Left forelimb (tissue), 1 donor: ENCODE data around the gene ALDH5A1.
"Not testable (repeated sequence)": the region's sequence is repeated elsewhere in the genome, so short reads cannot be mapped to it uniquely, and the experiment has no call there.

ENCODE experiments used
- DNase-seq: peaks from one replicate; pipeline ENCODE4 v3.0.0-alpha.2; 2018; ENCODE audit warnings: low spot score

The ALDH5A1 gene

DNA sequence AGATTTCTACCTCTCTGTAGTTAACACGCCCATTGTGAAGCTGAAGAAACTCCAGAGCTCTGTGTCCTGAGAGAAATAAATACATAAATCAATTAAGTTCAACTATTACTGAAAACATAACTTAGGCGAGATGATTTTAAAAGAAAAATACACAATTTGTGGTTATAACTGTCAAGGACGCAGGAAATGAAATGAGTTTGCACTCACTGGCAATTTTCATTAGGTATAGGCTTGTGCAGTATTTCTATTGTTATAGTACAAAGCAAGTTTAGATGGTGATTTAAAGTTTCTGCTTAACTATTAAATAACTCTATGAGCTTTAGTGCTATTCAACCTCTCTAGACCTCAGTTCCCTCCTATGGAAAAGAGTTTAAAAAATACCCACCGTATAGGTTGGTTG lies 8.7 kb upstream of the ALDH5A1 start:
- DNase-seq: no peak

DNA sequence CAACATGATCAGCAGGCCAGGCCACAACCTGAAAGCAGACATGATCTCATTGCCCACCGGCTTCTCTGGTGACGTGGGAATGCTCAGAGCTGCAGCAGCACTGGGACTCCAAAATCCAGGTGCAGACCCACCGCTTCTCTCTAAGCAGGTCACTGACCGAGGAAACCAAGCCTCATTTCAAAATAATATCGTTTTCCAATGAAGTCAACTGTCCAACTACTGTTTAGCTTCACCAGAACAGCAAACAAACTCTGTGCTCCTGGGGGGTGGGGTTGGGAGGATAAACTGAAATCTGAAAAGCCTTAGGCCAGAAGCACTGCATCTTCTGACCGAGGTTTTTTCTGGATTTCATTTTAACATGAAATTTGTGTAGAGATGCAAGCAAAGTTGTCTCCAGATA lies 5.3 kb upstream of the ALDH5A1 start, which contains the start of gene GPLD1:
Gene GPLD1 (minus strand): TSS at position 109 of the 400 bp plus-strand sequence. CDS start 67 bp downstream, at position 42.
- no peak for DNase-seq

DNA sequence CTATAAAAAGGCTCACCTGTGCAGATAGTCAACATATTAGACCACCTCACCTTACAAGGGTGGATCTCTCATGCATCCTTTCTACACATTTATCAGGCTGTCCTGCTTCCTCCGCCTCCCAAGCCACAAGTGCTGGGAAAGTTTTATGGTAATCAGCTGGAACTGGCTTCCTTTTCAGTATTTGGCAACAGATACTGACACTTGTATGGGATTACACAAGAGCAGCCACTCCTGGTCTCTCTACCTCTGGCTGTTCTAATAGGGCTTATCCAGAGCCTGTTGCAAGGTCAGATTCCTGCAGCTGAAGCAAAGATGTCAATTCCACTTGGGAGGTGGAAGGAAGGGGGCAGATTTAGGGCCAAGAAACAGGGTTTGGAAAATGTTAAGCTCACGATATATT lies 4.9 kb upstream of the ALDH5A1 start:
- DNase-seq: no peak

DNA sequence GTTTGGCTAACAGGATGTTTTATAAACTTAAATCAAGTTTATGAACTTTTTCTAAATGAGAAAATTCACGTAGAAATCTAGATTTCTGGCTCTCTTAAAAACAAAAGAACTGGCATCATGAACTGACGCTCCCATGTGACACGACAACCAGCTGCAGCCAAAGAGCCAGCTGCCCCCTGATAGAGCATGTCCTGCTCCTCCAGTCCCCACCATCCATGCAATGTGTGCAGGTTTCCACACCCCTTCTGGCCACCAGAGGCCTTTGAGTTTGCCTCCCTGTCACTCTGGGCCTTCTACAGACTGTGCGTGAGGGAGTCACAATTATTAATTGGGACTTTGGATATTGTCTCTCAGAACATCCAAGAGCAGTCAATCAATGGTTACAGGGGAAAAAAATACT lies 3.8 kb upstream of the ALDH5A1 start:
- no peak for DNase-seq

DNA sequence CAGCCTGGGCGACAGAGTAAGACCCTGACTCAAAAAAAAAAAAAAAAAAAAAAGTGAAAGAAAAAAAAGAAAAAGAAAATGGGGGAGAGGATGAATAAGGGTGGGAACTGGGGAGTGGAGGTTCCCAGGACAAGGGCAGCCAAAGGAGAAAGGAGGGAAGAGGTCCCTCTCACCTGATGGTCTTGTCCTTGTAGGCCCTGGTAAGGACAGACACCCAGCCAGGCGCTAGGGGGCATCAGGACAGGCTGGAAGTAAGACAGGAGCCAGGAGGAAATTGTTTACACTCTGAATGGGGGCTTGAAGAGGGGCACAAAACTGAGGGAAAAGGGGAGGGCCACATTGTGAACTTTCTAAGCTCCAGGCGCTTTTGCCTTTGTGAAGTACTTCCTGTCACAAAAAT lies 2.3 kb upstream of the ALDH5A1 start:
- DNase-seq: no peak

DNA sequence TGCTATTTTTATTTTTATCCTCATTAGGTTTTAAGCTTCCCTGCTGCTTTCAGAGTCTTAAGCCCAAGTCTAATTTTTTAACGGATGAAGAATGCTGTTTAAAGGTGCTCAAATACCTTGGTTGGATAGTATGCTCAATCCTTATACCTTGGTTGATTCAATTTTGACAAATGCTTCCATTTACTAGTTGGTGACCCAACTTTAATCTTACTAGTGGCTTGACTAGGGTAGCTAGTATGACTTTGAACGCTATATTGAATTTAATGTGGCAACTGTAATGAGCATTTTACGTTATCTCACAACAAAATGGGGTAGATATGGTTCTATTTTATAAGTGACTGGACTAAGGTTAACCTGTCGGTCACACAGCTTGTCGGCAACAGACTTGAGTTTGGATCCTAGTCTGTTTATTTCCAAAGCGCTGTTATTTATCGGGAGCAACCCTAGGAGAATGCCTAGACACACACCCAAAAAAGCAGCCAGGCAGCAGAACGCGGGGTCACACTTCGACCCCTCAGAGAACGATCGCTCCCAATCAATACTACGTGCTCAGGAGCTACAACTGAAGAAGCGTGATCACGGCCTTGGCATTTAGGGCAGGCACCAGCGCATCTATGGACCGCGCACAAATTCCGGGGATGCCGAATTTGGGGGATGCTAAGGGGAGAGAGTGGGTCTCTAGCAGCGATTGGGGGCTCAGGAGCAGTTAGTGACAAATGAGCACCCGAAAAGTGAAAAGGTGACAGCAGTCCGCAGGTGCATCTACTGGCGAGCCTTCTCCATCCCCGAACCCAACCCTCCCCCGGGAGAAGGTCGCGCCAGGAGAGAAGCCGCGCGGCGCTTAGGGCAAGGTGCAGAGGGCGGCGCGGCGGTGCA lies 586 bp upstream of the ALDH5A1 start:
- no peak for DNase-seq

DNA sequence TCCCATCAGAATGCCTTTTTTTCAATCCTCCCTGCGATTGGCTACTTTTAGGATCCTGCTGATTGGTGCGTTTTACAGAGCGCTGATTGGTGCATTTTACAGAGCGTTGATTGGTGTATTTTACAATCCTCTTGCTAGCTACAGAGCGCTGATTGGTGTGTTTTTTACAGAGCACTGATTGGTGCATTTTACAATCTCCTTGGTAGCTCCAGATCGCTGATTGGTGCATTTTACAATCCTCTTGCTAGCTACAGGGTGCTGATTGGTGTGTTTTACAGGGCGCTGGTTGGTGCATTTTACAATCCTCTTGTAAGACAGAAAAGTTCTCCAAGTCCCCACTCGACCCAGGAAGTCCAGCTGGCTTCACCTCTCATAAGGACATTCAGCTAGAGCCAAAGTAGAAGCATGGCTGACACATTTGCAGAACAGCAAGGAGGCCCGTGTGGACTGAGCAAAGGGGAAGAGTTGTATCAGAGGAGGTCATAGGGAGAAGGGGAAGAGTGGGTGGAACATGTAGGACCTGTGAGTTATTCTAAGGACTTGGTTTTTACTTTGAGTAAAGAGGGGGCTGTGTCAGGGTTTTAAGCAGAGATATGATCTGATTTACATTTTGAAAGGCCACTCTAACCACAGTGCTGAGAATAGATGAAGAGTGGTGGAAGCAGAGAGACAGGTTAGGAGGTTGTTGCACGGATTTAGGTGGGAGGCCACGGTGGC lies 2.6 kb downstream of the ALDH5A1 start:
- no peak for DNase-seq

DNA sequence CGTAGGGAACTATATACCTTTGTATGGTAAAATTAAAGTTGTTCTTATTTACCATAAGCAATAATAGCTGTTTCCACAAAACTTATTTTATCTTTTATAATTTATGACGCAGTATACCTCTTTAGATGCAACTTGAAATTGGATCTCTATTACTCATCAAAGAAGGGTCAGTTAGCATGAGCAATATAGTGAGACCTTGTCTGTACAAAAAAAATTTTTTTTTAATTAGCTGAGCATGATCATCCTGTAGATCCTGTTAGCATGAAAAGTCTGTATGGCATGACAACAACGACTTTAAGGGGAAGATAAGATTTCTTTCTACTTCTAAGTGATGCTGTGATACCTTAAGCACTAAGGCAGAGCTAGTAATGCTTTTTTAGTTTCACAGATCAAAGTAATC lies 5.9 kb downstream of the ALDH5A1 start:
- no peak for DNase-seq

DNA sequence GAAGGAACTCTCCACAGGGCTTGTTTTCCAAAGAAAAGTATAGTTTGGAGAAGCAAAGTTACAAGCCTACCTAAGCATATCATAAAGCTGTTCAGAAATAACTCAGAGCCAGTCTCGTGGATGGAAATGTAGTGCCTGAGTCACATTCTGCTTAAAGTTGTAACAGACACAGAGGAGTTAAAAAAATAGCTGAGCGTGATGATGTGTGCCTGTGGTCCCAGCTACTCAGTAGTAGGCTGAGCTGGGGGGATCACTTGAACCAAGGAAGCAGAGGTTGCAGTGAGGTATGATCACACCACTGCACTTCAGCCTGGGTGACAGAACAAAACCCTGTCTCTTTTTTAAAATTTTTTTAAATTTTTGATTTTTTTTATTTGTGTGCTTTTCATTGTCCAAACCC lies 6.6 kb downstream of the ALDH5A1 start:
- no peak for DNase-seq

DNA sequence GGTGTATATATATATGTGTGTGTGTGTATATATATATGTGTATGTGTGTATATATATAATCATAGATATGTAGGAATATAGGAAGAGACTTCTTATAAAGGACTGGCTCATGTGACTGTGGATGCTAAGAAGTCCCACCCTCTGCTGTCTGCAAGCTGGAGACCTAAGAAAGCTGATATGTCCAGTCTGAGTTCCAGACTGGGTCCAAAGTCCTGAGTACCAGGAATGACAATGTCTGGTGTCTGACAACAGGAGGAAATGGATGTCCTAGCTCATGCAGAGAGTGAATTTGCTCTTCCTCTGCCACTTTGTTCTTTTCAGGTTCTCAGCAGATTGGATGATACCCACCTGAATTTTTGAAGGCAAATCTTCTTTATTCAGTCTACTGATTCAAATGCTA lies 7.1 kb downstream of the ALDH5A1 start:
- no peak for DNase-seq

DNA sequence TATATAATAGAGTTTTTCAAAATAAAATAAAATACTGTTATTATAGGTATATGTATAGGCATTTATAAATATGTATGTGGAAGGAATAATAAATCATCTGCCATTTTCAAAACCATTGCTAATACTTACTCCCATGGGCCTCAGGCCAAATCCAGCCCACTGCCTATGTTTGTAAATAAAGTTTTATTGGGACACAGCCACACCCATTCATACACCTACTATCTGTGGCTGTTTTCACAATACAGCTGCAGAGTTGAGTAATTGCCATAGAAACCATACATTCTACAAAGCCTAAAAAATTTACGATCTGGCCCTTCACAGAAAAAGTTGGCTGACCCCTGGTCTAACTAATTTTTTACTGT lies 9.5 kb downstream of the ALDH5A1 start:
- no peak for DNase-seq

DNA sequence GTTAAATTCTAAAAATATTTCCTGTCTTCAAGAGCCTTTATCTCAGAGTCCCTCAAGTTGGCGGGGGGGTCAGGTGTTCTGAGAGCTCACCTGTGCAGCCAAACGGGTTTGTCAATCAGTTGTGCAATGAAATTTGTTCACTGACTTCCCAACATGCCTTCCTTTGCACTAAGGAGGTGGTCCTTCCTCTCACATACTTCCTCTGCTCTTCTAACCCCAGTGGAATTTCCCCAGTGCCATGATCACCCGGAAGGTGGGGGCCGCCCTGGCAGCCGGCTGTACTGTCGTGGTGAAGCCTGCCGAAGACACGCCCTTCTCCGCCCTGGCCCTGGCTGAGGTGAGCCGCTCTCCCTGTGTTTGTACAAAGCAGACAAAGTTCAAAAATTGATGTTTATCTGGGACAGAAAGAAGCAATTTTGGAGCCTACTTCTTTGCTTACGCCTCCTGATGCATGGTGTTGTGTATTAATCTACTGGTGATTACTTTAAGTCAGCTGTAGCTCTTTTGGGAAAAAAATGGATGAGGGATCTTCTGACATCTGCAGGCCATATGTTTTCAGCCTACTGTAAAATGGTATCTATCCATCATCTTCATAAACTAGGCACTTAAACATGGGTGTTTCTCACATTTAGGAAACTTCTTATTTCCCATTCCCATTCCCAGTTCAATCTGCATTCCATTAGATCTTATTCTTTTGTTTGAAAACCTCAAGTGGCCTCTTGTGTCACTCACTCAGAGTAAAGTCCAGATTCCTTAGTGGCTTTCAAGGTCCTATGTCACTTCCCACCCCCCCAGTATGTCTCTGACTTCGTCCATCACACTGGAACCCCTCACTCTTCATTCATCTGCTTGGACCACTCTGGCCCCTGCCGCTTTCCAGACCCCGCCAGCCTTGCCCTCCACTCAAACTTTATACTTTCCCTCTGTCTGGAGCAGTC lies 10.1 kb downstream of the ALDH5A1 start:
- DNase-seq: no peak

DNA sequence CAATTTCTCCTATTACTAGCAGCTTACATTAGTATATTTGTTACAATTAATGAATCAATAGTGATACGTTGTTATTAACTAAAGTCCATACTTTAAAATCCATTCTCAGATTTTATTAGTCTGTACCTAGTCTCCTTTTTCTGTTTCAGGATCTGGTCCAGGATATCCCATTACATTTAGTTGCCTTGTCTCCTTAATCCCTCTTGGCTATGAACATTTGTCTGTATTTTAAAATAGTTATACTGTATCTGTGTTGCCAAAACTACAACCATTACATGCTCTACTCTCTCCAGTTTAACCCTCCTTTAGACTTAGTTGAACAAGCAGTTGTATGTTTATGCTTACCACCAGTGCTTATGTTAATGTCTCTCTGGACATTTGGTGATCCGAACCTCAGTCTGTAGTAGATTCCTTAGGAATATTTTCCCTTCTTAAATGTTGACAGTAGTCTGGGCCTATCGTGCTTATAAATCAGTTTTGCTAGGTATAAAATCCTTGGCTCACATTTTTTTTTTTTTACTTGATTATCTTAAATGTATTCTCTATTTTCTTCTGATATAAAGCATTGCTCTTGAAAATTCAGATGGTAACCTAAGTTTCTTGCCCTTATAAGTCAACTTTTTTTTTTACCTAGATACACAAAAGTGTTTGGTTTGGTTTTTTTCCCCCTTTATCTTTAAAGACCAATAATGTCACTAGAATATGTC lies 12.2 kb downstream of the ALDH5A1 start:
- no peak for DNase-seq

DNA sequence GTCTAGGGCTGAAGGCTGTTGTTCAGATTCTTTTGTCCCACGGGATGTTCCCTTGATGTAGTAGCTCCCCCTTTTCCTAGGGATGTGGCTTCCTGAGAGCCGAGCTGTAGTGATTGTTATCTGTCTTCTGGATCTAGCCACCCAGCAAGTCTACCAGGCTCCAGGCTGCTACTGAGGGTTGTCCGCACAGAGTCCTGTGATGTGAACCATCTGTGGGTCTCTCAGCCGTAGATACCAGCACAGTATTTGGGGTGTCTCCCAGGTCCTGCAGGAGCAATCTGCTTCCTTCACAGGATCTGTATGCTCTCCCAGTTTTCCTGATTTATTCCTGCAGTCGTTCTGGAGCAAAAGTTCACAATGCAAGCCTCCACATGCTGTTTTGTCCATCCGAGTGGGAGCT lies 17.2 kb downstream of the ALDH5A1 start:
- not testable (repeated sequence) for DNase-seq

DNA sequence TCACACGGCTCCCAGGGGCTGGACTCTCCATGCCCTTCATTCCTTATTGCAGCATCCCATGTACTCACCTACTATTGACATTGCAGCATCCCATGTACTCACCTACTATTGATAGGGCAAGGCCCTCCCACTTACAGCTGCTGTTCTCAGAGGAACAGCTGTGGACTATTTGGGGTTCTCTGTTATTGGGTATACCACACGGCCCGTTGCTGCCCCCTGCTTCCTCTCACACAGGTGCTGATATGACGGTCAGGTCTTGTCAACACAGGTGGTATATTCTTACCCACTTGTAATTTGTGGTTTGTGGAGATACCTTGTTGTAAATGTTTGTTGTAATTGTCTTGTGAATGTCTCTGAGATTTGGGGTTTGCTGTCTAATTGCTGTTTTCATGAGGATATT lies 18.8 kb downstream of the ALDH5A1 start:
- DNase-seq: no peak

DNA sequence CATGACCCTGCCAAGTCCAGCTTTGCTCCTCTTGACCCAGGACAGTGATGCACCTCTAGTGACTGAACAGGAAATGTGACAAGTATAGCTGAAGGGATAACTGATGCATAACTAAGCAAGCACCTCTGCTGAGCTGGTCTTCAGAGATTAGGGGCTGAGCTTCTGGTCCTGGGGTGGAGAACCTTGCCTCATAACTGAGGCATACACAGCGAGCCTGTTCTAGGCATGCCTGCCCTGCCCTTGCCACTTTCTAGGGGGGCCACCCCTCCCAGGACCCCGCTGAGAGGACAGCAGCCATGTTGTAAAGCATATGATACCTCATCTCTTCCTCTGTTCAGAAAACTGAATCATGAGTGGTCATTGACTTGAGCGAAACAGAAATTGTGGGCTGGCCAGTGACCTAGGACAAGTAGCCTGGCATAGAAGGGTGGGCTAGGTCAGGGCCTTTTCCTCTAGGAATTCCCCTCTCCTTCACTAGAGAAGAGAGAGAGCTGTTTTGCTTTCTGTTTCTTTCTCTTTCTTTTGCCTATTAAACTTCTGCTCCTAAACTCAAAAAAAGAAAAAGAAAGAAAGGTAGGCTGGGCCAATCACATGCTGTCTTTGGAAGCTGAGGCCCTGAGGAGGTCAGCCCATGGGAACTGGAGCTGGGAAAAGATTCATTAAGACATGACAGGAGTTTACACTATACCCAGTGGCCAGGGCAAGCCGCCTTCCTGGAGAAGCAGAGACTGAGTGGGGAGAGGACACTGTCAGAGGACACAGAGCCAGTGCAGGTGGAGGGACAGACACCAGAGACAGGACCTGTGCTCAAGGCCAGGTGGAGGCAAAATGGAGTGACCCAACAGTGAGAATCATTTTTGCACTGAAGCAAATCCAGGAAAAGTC lies 23.1 kb downstream of the ALDH5A1 start:
- no peak for DNase-seq

DNA sequence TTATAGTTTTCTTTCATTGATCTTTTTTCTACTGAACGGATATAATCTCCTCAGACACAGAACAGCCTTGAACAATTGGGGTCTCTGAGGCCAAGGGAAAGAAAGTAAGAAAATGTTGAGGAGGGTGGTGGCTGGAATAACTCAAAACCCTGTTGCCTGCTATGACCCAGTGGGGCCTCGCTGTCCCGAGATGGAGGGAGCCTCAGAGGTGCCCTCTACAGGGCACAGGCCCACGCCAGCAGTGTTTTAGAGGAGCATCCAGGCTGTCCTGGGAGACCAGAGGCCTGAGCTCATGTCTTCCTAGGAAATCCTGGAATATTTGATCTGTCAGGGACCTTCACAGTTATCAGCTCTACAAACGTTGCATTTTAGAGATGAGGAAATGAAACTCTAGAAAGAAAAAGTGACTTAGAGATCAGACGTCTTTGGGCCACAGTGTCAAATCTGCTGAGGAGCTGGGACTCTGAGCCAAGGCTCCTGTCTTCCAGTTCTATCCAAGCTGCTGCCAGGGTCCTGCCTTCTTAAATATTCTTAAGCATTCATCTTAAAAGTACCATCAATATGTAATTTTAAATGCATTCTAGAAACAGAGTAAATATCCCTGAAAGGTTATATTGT lies 26.3 kb downstream of the ALDH5A1 start:
- no peak for DNase-seq

DNA sequence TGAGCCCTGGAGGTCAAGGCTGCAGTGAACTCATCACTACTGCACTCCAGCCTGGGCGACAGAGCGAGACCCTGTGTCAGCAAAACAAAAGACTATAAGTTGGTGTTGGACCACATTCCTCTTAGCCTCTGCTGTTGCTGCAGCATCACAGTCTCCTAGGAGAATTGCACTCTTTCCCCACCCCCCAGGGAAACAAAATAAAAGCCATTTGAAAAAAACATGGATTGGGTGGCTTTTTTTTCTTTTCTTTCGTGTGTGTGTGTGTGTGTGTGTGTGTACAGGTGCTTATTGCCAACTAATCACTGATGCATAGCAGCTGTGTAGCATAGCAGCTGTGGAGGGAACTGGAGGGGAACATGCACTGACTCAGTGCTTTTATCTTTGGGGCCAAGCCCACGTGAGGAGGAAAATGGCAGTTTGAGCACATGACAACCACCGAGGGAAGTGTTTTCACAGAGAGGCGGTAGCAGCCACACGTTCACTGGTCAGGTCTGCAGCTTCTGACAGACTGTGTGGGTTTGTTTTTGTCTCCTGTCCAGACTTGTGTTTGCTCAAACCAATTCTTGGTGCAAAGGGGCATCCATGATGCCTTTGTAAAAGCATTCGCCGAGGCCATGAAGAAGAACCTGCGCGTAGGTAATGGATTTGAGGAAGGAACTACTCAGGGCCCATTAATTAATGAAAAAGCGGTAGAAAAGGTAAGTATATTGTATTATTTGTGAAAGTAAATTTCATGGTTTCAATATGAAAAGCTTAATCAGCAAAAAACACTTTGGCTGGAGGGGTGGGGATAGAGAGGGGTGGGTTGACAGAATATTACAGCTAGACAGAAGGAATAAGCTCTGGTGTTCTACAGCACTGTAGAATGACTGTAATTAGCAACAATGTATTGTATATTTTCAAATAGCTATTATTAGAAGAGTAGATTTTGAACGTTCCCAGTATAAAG lies 27.7 kb downstream of the ALDH5A1 start:
- no peak for DNase-seq

DNA sequence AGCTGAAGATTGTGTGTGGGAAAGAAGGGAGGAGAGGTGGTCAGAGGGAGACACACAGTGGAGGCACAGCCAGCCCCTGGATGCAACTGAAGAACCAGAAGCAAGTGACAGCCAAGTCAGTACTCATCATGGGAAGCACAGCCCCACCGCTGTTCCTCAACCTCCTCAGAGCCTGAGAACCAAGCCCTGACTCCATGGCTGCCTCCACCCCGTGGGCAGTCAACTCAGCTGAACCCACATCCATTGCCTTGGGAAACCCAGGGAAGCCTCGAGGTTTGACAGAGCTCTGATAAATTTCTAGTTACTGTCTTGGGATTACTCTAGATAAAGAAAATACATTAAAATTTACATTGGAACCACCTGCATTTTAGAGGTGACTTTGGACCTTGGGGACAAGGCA lies 29.6 kb downstream of the ALDH5A1 start:
- DNase-seq: no peak
